H1 (cell line): ENCODE measurements around the gene ARHGAP26. TPM values are rescaled to one million over a fixed set of nuclear protein-coding genes. Genes with fewer than 3 reads are reported as not detected.

Experiments used
- CTCF ChIA-PET: fragments of 300-600 bp; sonication (Branson Sonifier 250); formaldehyde crosslinking; loops from one replicate; lab custom pipeline; 2021; ENCODE audit not compliant: partially characterized antibody; lab: Charles Lee
- POLR2A ChIA-PET: fragments of 300-600 bp; sonication (Branson Sonifier 250); formaldehyde crosslinking; loops from one replicate; lab custom pipeline; 2021; ENCODE audit warnings: inconsistent platforms; ENCODE audit not compliant: partially characterized antibody; lab: Charles Lee
- DNase-seq, 2 experiments: peaks; one replicate each; pipeline versions ENCODE4 v3.0.0 to v3.0.0-alpha.2; 2010 to 2022; ENCODE audit warnings: low spot score in 2 of 2, low read depth in 1 of 2, mixed read lengths in 1 of 2
- FAIRE-seq: peaks from 2 replicates; lab custom pipeline; 2011; peaks lifted over from hg19 to GRCh38; lab: Jason Lieb, UNC
- H2AFZ ChIP-seq: 2 replicates; pipeline ENCODE4 v1.8.1; 2012; ENCODE audit warnings: low read length, inconsistent platforms
- H2AK5ac ChIP-seq: 2 replicates; pipeline ENCODE4 v1.6.1; 2013; ENCODE audit warnings: low read depth, low read length
- H2BK120ac ChIP-seq: replicated peaks from 2 replicates; pipeline ENCODE3; 2013; ENCODE audit warnings: low read depth, low read length, inconsistent platforms
- H2BK12ac ChIP-seq: 2 replicates; pipeline ENCODE4 v1.6.1; 2013; ENCODE audit warnings: low read depth, low read length
- H2BK15ac ChIP-seq: 2 replicates; pipeline ENCODE4 v1.6.1; 2013; ENCODE audit warnings: low read length
- H2BK20ac ChIP-seq: 2 replicates; pipeline ENCODE4 v1.6.1; 2013; ENCODE audit warnings: low read length
- H2BK5ac ChIP-seq: 2 replicates; pipeline ENCODE4 v1.6.1; 2013; ENCODE audit warnings: low read depth, low read length
- H3K14ac ChIP-seq: 2 replicates; pipeline ENCODE4 v1.6.1; 2013; ENCODE audit warnings: inconsistent platforms; ENCODE audit not compliant: insufficient read length
- H3K18ac ChIP-seq: 2 replicates; pipeline ENCODE4 v1.6.1; 2013; ENCODE audit warnings: low read length; ENCODE audit errors: extremely low read depth
- H3K23ac ChIP-seq: 2 replicates; pipeline ENCODE4 v1.6.1; 2013; ENCODE audit warnings: inconsistent platforms; ENCODE audit not compliant: insufficient read length
- H3K23me2 ChIP-seq: 2 replicates; pipeline ENCODE4 v1.6.1; 2013; ENCODE audit warnings: low read depth, low read length
- H3K27ac ChIP-seq: 2 replicates; pipeline ENCODE4 v1.6.1; 2011; ENCODE audit warnings: low read depth, low read length, inconsistent platforms
- H3K27me3 ChIP-seq, 4 experiments: replicated peaks in 1 of 4; 1 replicate in 1 of 4; 2 replicates in 3 of 4; pipeline versions ENCODE4 v1.6.1 to v1.8.1; 2011 to 2013; ENCODE audit warnings: low read length in 3 of 4, mild to moderate bottlenecking in 3 of 4, inconsistent platforms in 2 of 4, mixed read lengths in 2 of 4, moderate library complexity in 1 of 4; ENCODE audit not compliant: control insufficient read depth in 3 of 4, insufficient read depth in 3 of 4; ENCODE audit errors: extremely low read depth in 1 of 4
- H3K36me3 ChIP-seq, 4 experiments: 2 replicates each; pipeline versions ENCODE4 v1.6.1 to v1.8.1; 2011 to 2013; ENCODE audit warnings: mild to moderate bottlenecking in 4 of 4, low read length in 3 of 4, moderate library complexity in 2 of 4, control low read depth in 1 of 4, inconsistent platforms in 1 of 4; ENCODE audit not compliant: insufficient read depth in 4 of 4, control insufficient read depth in 2 of 4
- H3K4ac ChIP-seq: replicated peaks from 2 replicates; pipeline ENCODE3; 2013; ENCODE audit warnings: low read length, low read depth, mixed read lengths, inconsistent platforms; ENCODE audit not compliant: insufficient read length
- H3K4me1 ChIP-seq, 4 experiments: replicated peaks in 1 of 4; 1 replicate in 1 of 4; 2 replicates in 3 of 4; pipeline versions ENCODE4 v1.6.1 to v1.8.1; 2011 to 2013; ENCODE audit warnings: low read length in 3 of 4, inconsistent platforms in 2 of 4, mixed read lengths in 1 of 4; ENCODE audit not compliant: insufficient read depth in 4 of 4, control insufficient read depth in 3 of 4
- H3K4me2 ChIP-seq, 2 experiments: 2 replicates each; pipeline versions ENCODE4 v1.6.1 to v1.8.1; 2011 to 2013; ENCODE audit warnings: low read depth in 2 of 2, low read length in 2 of 2, control low read depth in 1 of 2, inconsistent platforms in 1 of 2, mild to moderate bottlenecking in 1 of 2; ENCODE audit not compliant: insufficient read depth in 1 of 2
- H3K4me3 ChIP-seq, 4 experiments: fragments of 200-600, 300-600 bp in 1 of 4; sonication (generic), shearing (Covaris generic), sonication (Bioruptor Twin) in 1 of 4; 2 replicates each; pipeline versions ENCODE4 v1.5.1 to v1.8.1; 2011 to 2016; ENCODE audit warnings: low read length in 4 of 4, low read depth in 3 of 4, control low read depth in 2 of 4, inconsistent platforms in 2 of 4, mild to moderate bottlenecking in 2 of 4, mixed read lengths in 1 of 4, moderate library complexity in 1 of 4; ENCODE audit not compliant: insufficient read depth in 2 of 4; ENCODE audit errors: extremely low read depth in 1 of 4
- H3K56ac ChIP-seq: replicated peaks from 2 replicates; pipeline ENCODE3; 2013; ENCODE audit warnings: low read depth, mild to moderate bottlenecking, mixed read lengths, low read length, inconsistent platforms; ENCODE audit not compliant: insufficient read length
- H3K79me1 ChIP-seq: 2 replicates; pipeline ENCODE4 v1.6.1; 2013; ENCODE audit warnings: low read depth, low read length, control low read depth
- H3K79me2 ChIP-seq, 2 experiments: 2 replicates each; pipeline versions ENCODE4 v1.6.1 to v1.8.1; 2012 to 2013; ENCODE audit warnings: low read length in 2 of 2, mild to moderate bottlenecking in 2 of 2, inconsistent platforms in 1 of 2; ENCODE audit not compliant: insufficient read depth in 2 of 2, control insufficient read depth in 1 of 2
- H3K9ac ChIP-seq, 4 experiments: replicated peaks in 1 of 4; 1 replicate in 1 of 4; 2 replicates in 3 of 4; pipeline versions ENCODE4 v1.6.1 to v1.8.1; 2011 to 2013; ENCODE audit warnings: low read depth in 3 of 4, low read length in 3 of 4, control low read depth in 2 of 4, mild to moderate bottlenecking in 2 of 4, moderate library complexity in 2 of 4, inconsistent platforms in 1 of 4; ENCODE audit errors: extremely low read depth in 1 of 4
- H3K9me3 ChIP-seq, 2 experiments: 2 replicates each; pipeline versions ENCODE4 v1.6.1 to v1.8.1; 2012 to 2013; ENCODE audit warnings: mild to moderate bottlenecking in 2 of 2, moderate library complexity in 2 of 2, control low read depth in 1 of 2, inconsistent platforms in 1 of 2, low read depth in 1 of 2, low read length in 1 of 2, mixed read lengths in 1 of 2; ENCODE audit not compliant: insufficient read depth in 2 of 2
- H4K20me1 ChIP-seq, 2 experiments: replicated peaks in 1 of 2; 2 replicates each; pipeline versions ENCODE3 to v1.8.1; 2011 to 2013; ENCODE audit warnings: inconsistent platforms in 2 of 2, low read length in 2 of 2, mild to moderate bottlenecking in 1 of 2; ENCODE audit not compliant: insufficient read depth in 2 of 2, control insufficient read depth in 1 of 2
- H4K5ac ChIP-seq: 2 replicates; pipeline ENCODE4 v1.6.1; 2013; ENCODE audit warnings: low read length, low read depth, mixed read lengths, inconsistent platforms; ENCODE audit not compliant: insufficient read length
- H4K8ac ChIP-seq: 2 replicates; pipeline ENCODE4 v1.8.0; 2013; ENCODE audit warnings: mild to moderate bottlenecking, moderate library complexity, low read length, inconsistent platforms; ENCODE audit not compliant: insufficient read depth; ENCODE audit errors: extremely low read depth
- H4K91ac ChIP-seq: replicated peaks from 2 replicates; pipeline ENCODE3; 2013; ENCODE audit warnings: low read length, mixed read lengths, inconsistent platforms; ENCODE audit not compliant: insufficient read length
- WGBS, 2 experiments: shearing (Covaris generic) in 1 of 2; methylation state at CpG; one replicate each; pipeline versions ENCODE4 v1.1.6 to v1.1.7; 2013 to 2015; ENCODE audit warnings: low lambda C conversion rate in 2 of 2, mixed read lengths in 2 of 2, inconsistent platforms in 1 of 2, low coverage in 1 of 2, missing lambda C conversion rate in 1 of 2; ENCODE audit not compliant: insufficient replicate concordance in 2 of 2, insufficient coverage in 1 of 2, insufficient read length in 1 of 2; ENCODE audit errors: extremely low coverage in 1 of 2, missing lambda C conversion rate in 1 of 2; 5-methylcytosine and 5-hydroxymethylcytosine counted together
- polyA plus RNA-seq, 7 experiments: library from polyadenylated mRNA; depleted of rRNA in 3 of 7; stranded (reverse) in 5 of 7; unstranded in 2 of 7; fragments of >200 nt in 5 of 7; fragments of 200-250 nt in 2 of 7; gene quantifications; 1 replicate in 5 of 7; 2 replicates in 1 of 7; 4 replicates in 1 of 7; pipeline versions ENCODE4 v1.2.1 to v1.2.3, GENCODE V29; 2011 to 2013; ENCODE audit warnings: missing spikeins in 2 of 7, mixed read lengths in 2 of 7
- total RNA-seq: library from RNA; stranded (reverse); fragmentation: NEBNext Ultra II Directional; extraction: Animal tissue kit (Norgen Biotek cat#: 25700); gene quantifications from 2 replicates; pipeline ENCODE4 v1.2.1, GENCODE V29; 2021
- TF ChIP-seq, protein P1 (sequence below): IDR thresholded peaks from 2 replicates; pipeline ENCODE4 v1.6.1; 2012; ENCODE audit warnings: inconsistent platforms

Gene ARHGAP26
- total and polyA plus RNA-seq, 2 of the 8 experiments (the other 6 are each of a cell fraction or from before 2014, with no cell fraction given) = 7.1 to 24.8 TPM

- Histone ChIP-seq H2AFZ (no peak overlapping the region), H2BK5ac (no peak overlapping the region), H3K4me3 (no peak overlapping the region), H3K23ac (no peak overlapping the region), H2BK20ac (no peak overlapping the region), H3K14ac (no peak overlapping the region), H4K20me1 (no peaks in the 10 kb centered on the region), H3K27me3 (no peaks in the 10 kb centered on the region), H3K79me1 (no peaks in the 10 kb centered on the region), H3K4me2 (no peak overlapping the region), H4K5ac (no peak overlapping the region), H2AK5ac (no peak overlapping the region), H2BK12ac (no peak overlapping the region), H3K27ac (no peak overlapping the region), H3K36me3 (peaks cover 0 to 10% (median 0%) of the 10 kb centered on the region in 4 experiments; a peak in 2 of 8 replicates), H3K9me3 (no peaks in the 10 kb centered on the region), H3K4me1 (peaks cover 0 to 3% (median 0%) of the 10 kb centered on the region in 4 experiments; a peak in 1 of 7 replicates), H3K4ac (no peak overlapping the region), H3K18ac (no peak overlapping the region), H3K79me2 (no peaks in the 10 kb centered on the region), H3K23me2 (no peaks in the 10 kb centered on the region), H2BK120ac (no peak overlapping the region), H4K8ac (no peak overlapping the region), H3K56ac (no peak overlapping the region), H4K91ac (no peak overlapping the region), H3K9ac (no peak overlapping the region), H2BK15ac (no peak overlapping the region)
- 90% methylated on average over 3 of the region's 3 CpGs; no CpG with 5 or more reads in 1 of the 2 experiments for WGBS, 2 experiments
- ChIA-PET CTCF (interaction anchor here (0.8 to 0.9 kb wide), 2 partner anchors 13 to 18 kb away, joined by 3 to 4 read pairs; no protein-coding TSS in a partner anchor), POLR2A (no interaction called here)
- no peak for FAIRE-seq
- no peak for DNase-seq
- TF ChIP-seq, protein P1, sequence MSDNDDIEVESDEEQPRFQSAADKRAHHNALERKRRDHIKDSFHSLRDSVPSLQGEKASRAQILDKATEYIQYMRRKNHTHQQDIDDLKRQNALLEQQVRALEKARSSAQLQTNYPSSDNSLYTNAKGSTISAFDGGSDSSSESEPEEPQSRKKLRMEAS = no peak
Measured at GRCh38 chr5:143045062-143045461, 274.9 kb downstream of the ARHGAP26 start.
